GM18502 (cell line): Measurements from ENCODE around the gene PILRA.
"Not testable (repeated sequence)": the region's sequence is repeated elsewhere in the genome, so short reads cannot be mapped to it uniquely, and the experiment has no call there.

ENCODE experiments used
- ATAC-seq: cut with Tn5 transposase; IDR thresholded peaks from one replicate; pipeline ENCODE4 v1.9.1; 2021; ENCODE audit warnings: mild to moderate bottlenecking; ENCODE audit not compliant: unreplicated experiment, poor library complexity

The PILRA gene

DNA sequence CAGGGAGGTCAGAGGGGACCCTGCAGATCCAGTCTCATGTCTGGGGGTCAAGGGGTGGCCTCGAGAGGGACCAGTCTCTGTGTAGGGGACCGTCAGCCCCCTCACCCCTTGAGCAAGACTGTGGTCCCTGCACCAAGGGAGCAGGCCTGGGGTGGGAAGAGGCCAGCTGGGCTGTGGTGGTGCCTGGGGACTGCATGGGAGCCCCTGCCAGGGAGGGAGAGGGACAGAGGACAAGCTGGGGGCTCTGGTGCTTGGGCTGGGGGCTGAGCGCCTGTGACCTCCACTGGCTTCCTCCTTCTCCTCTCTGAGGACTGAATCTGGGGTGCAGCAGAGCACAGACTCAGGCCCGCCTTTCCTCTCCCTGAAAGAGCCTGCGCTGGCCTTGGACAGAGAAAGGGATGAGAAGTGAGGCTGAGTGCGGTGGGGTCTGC is 16.1 kb upstream of the PILRA start:
- ATAC-seq, result no peak

DNA sequence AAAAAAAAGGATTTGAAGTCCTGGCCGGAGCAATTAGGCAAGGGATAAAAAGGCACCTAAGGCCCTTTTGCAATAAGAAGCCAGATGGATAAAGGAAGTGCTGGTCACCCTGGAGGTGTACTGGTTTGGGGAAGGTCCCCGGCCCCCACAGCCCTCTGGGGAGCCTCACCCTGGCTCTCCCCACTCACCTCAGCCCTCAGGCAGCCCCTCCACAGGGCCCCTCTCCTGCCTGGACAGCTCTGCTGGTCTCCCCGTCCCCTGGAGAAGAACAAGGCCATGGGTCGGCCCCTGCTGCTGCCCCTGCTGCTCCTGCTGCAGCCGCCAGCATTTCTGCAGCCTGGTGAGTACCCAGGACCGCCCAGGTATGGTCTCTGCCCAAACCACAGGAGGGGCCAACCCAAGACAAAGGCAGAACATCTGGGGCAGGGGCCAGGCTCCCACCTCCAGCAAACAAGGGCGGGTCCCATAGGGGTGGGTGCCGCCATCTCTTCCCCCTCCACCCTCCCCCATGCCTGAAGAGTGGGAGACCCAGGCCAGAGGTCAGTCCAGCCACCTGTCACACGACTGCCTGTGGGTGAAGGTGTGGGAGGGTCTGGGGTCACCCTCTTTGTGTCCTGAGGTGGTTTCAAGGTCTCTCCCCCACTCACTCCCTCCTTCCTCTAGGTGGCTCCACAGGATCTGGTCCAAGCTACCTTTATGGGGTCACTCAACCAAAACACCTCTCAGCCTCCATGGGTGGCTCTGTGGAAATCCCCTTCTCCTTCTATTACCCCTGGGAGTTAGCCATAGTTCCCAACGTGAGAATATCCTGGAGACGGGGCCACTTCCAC is 15.0 kb upstream of the PILRA start, which contains the start of gene PILRB:
Gene PILRB, plus strand, starts transcription at position 91 of the 830 bp plus-strand sequence. Its CDS starts 186 bp downstream, at position 277.
- ATAC-seq, result peak; percentile 49

DNA sequence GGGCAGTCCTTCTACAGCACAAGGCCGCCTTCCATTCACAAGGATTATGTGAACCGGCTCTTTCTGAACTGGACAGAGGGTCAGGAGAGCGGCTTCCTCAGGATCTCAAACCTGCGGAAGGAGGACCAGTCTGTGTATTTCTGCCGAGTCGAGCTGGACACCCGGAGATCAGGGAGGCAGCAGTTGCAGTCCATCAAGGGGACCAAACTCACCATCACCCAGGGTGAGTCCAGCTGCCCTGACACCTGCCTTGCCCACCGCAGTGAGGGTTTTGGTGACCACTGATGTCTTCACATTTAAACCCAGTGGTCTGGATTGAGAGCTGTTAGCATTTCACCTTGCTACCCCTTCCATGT is 14.5 kb upstream of the PILRA start:
- ATAC-seq, result no peak

DNA sequence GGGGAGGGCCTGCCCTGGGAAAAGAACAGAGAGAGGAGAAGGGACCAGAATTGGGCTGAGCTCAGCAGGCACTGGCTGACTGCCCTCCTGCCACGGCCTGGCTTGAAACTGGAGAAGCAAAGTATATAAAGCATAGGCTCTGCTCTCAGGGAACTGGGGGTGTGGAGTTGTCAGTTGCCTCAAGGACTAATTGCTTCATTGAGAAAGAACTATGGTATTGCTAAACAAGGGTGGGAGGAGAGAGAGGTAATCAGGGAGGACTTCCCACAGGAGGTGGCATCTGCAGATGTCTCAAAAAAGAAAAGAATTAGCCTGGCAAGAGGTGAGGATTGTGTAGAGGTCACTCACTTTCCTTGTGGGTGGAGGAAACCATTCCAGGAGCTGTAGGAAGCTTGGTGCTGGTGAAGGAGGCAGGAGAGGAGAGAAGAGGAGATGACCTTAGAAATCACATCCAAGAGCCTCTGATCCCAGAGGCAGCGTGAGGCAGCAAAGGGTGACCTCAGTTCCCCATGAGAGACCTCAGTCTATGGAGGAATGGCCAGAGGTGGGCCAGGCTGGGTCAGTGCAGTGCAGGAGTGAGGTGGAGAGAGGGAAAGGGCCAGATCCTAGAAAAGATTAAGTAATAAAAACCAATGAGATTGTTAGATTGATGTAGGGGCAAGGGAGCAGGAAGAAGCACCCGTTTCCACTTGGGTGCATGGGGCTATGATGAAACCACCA is 13.0 kb upstream of the PILRA start:
- ATAC-seq, result no peak

DNA sequence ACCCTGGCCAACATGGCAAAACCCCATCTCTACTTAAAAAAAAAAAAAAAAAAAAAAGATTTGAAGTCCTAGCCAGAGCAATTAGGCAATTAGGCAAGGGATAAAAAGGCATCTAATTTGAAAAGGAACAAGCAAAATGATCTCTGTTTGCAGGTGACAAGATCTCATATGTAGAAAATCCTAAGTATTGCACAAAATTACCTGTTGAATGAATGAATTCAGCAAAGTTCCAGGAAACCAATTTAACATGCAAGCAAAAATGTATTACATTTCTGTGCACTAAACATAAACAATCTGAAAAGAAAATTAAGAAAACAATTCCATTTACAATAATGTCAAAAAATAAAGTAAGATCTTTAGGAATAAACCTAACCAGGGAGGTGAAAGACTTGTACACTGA is 10.2 kb upstream of the PILRA start:
- ATAC-seq, result no peak

DNA sequence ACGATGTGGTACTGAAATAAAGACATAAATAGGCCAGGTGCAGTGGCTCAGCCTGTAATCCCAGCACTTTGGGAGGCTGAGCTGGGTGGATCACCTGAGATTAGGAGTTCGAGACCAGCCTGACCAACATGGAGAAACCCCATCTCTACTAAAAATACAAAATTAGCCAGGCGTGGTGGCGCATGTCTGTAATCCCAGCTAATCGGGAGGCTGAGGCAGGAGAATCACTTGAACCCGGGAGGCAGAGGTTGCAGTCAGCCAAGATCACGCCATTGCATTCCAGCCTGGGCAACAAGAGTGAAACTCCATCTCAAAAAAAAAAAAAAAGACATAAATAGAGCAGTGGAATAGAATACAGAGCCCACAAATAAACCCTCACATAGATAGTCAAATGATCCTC is 9.5 kb upstream of the PILRA start:
- not testable (repeated sequence) for ATAC-seq

DNA sequence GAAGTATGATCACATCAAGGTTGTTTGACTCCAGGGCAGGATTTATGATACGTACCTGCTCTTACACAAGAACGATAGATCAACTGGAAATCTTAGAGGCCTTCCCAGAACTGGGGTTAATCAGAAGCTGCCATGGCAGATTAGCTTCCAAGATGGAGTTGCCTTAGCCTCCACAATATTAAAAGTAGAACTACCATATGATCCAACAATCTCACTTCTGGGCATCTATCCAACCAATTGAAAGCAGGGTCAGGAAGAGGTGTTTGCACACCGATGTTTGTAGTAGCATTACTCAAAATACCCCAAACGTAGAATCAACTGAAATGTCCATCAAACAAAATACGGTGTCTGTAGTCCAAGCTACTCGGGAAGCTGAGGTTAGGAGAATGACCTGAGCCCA is 8.8 kb upstream of the PILRA start:
- no peak for ATAC-seq

DNA sequence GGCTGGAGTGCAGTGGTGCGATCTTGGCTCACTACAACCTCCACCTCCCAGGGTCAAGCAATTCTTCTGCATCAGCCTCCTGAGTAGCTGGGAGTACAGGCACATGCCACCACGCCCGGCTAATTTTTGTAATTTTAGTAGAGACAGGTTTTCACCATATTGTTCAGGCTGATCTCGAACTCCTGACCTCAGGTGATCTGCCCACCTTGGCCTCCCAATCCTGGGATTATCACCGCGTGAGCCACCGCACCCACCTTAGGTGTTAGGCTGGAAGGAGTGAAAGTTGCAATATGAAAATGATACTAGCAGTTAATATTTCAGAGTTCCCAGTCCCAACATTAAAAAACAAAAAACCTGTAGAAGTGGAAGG is 7.3 kb upstream of the PILRA start:
- not testable (repeated sequence) for ATAC-seq

DNA sequence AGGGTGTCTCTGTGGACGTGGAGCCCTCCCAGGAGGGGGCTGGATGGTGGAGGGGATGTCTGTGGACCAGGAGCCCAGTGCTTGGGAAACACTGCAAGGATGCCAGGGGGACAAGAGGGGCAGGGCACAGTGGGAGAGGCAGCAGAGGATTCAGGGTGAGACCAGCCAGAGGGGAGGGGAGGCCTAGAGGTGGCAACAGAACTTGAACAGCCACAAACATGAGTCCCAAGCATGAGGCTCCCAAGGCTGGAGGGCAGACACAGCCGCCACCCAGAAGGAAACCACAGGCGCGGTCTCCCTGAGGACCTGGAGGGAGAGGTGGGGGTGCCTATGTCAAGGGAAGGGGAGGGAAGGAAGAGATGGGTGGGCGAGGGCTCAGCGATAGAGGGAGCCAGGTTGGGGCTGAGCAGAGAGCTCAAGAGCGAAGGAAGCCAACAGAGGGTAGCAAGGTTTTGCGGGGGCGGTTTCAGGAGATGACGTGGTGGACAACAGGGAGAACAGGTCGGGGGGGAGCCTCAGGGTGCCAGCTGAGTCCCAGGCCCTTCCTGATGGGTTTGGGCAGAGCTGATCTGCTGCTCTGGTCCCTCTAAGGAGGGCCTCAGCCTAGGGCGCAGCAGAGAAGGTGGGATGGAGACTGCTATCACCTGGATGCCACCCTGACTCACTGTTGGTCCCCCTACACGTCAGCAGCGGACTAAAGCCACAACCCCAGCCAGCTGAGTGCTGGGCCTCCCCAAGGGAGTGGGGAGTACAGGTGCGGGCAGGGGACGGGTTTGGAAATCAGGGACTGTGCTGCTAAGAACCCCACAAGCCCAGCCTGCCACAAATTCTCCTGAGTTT is 6.7 kb upstream of the PILRA start:
- ATAC-seq, result no peak

DNA sequence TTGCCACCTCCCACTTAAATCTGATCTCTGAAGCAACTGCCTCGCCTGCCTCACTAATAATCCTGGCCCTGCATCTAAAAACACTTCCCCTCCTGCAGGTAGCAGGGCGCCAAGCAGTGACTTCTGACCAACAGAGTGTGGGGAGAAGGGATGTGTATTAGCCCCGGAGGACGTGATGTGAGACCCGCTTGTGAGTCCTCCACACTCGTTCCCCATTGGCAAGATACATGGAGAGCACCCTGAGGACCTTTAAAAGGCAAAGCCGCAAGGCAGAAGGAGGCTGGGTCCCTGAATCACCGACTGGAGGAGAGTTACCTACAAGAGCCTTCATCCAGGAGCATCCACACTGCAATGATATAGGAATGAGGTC is 6.1 kb upstream of the PILRA start:
- ATAC-seq, result no peak

DNA sequence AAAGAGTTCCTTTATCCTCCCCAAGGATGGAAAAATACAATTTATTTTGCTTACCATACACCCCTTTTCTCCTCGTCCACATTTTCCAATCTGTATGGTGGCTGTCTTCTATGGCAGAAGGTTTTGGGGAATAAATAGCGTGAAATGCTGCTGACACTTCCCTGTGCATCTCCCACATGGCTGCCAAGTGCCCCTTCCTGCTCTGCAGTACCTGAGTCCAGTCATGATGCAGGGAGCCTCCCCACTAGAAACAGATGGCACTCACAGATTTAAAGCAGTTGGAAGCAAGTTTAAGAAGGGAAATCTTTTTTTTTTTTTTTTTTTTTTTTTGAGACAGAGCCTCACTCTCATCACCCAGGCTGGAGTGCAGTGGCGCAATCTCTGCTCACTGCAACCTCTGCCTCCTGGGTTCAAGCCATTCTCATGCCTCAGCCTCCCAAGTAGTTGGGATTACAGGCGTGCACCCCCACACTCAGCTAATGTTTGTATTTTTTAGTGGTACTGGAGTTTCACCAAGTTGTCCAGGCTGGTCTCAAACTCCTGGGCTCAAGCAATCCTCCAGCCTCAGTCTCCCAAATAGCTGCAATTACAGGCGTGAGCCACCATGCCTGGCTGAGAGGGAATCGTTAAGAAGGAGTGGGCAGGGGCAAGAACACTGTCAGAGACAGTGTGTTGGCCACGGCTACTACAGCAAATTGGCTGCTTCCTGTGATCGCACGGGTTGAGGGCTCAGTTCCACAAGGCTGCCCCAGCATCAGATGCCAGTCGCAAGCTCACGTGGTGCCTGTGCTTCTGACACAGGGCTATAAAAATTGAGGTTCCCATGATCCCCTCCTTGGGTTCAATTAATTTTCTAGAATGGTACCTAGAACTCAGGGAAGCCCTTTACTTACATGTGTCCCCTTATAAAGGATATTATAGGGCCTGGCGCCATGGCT is 5.3 kb upstream of the PILRA start:
- ATAC-seq, result no peak

DNA sequence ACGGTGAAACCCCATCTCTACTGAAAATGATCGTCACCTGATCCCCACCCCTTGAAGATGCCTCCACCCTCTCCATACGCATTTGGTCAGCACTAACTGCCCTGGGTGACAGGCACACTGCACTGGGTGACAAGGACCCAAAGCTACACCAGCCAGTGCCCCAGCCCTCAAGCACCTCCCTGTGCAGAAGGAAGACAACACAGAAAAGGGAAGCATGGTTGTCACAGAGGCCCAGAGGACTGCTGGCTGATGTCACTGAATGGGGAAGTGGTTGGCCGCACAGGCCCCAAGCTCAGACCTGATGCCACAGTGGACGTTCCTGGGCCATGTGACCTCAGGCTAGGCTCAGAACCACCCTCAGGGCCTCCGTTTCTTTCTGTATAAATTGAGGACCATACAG is 4.2 kb upstream of the PILRA start:
- ATAC-seq, result peak; percentile 58

DNA sequence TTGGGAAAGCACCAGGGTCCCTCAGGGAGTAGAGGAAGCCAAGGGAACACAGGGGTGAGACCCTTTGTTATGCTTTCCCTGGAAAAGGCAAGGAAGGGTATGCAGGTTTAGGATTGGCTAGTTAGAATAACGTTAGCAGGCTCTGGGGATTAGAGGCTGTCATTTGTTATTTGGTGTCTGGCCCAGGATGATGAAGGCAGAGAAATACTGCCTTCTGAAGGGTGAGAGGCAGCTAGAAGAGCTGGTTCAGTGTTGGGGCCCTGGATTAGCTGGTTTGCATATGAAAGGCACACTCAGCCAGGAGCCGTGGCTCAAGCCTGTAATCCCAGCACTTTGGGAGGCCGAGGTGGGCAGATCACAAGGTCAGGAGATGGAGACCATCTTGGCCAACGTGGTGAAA is 3.0 kb upstream of the PILRA start:
- ATAC-seq, result no peak

DNA sequence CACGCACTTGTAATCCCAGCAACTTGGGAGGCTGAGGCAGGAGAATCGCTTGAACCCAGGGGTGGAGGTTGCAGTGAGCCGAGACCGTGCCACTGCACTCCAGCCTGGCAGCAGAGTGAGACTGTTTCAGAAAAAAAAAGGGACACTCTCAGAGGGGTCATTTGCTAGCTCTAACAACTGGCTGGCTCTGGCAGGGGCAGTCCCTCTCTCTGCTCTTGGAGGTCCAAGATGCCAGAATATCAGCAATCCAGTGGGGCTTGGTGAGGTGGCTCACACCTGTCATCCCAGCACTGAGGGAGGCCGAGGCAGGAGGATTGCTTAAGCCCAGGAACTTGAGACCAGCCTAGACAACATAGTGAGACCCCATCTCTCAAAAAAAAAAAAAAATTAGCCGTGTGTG is 2.5 kb upstream of the PILRA start:
- ATAC-seq, result no peak

DNA sequence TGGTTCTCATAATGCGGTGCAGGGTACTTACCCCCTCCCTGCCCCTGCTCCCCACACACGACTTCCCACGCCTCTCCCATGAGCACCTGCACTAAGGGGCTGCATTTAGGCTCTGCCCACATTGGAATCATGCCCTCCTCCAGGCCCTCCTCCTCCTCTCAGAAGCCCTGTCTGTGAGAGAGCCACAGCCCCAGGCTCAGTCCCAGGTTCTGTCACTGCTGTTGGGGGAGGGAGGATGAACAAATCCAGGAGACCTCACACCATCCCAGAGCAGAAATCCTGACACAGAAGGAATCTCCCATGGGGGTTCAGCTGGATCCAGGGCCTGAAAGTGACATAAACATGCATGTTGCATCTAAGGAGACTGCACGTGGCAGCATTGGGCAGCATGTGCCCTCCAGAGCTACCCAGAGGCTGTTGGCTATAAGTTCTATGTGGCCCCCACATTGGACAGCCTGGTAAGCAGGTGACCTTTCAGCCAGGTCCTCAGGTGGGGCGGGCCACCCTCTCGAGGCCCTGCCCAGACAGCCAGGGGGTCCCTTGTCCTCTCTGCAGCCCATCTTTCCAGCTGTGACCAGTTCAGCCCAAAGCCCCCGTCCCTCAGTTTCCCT is 1.6 kb upstream of the PILRA start:
- no peak for ATAC-seq

DNA sequence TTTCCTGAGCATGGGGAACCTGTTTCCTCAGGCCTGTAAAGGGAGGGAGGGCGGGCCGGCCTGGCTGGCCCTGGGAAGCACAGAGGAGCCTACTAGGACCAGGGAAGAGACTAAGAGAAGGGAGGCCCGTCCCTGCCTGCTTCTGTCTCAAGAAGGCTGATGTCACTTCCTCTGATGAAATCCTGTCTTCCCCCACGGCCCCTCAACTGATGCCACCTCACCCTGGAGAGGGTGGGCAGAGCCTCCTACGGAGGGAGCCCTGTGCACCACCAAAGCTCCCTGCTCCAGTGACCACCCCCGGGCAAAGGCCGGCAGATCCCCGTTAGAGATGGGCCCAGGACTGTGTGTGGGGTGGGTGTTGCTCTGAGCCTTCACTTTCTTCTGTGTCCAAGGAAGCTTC is 1.0 kb upstream of the PILRA start:
- ATAC-seq, result no peak

DNA sequence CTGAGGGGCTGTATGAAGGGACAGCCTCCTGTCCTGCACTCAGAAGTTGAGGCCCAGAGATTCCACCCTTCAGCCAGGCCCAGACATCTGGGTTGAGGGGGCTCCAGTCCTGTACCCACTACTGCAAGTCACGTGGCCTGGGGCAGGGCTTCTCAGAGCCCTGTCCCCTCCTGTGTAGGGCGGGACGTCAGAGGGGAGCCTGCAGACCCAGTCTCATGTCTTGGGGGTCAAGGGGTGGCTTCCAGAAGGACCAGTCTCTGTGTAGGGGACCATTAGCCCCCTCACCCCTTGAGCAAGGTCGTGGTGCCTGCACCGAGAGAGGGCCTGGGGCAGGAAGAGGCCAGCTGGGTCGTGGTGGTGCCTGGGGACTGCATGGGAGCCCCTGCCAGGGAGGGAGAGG is 593 bp upstream of the PILRA start:
- no peak for ATAC-seq

DNA sequence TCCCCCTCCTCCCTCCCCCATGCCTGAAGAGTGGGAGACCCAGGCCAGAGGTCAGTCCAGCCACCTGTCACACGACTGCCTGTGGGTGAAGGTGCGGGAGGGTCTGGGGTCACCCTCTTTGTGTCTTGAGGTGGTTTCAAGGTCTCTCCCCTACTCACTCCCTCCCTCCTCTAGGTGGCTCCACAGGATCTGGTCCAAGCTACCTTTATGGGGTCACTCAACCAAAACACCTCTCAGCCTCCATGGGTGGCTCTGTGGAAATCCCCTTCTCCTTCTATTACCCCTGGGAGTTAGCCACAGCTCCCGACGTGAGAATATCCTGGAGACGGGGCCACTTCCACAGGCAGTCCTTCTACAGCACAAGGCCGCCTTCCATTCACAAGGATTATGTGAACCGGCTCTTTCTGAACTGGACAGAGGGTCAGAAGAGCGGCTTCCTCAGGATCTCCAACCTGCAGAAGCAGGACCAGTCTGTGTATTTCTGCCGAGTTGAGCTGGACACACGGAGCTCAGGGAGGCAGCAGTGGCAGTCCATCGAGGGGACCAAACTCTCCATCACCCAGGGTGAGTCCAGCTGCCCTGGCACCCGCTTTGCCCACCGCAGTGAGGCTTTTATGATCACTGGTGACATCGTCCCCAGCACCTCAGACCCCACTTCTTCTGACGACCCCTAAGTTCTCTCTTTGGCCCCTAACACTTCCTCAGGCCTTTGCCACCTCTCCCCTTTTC is 747 bp downstream of the PILRA start:
- peak; percentile 55 for ATAC-seq

DNA sequence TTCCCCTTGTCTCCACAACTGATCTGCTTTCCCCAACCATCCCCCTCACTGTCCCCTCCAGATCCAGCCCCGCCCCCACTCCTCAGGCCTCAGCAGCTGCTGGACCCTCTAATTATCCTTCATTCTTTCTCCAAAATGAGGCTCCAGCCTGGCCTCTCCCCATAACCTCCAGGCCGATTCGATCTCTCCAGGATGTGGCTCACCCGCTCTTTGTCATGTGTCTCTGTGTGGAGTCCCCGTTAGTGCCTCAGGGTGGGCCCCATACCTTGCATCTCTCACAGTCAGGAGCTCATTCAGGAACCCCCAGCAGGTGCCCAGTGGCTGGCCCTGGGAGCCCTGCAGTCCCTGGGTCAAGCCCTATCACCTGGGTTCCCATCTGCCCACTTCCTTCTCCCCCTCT is 1.3 kb downstream of the PILRA start:
- no peak for ATAC-seq
